BJ (cell line): ENCODE measurements around the gene PRKCE. TPM values are rescaled to one million over a fixed set of nuclear protein-coding genes. Genes with fewer than 3 reads are reported as not detected.

Experiments used
- CTCF ChIA-PET: fragments of 350-600 bp; formaldehyde crosslinking; extraction: SDS; loops from one replicate; lab custom pipeline; 2021; ENCODE audit warnings: antibody characterized with exemption, inconsistent platforms; lab: Yijun Ruan, JAX
- POLR2A ChIA-PET: fragments of 300-600 bp; sonication (Branson Sonifier 250); formaldehyde crosslinking; extraction: SDS; loops from one replicate; lab custom pipeline; 2021; ENCODE audit warnings: antibody characterized with exemption; lab: Charles Lee
- DNase-seq: peaks from one replicate; pipeline ENCODE4 v3.0.0-alpha.2; 2011; ENCODE audit warnings: low read depth
- H3K27me3 ChIP-seq: 2 replicates; pipeline ENCODE4 v1.6.0; 2011; ENCODE audit warnings: low read length; ENCODE audit not compliant: control insufficient read depth, insufficient read depth
- H3K36me3 ChIP-seq: 2 replicates; pipeline ENCODE4 v1.5.1; 2011; ENCODE audit warnings: low read length; ENCODE audit not compliant: control insufficient read depth, insufficient read depth
- H3K4me3 ChIP-seq: 2 replicates; pipeline ENCODE4 v1.5.1; 2011; ENCODE audit warnings: low read depth, mild to moderate bottlenecking, control low read depth, low read length
- polyA plus RNA-seq: library from polyadenylated mRNA; depleted of rRNA; stranded (reverse); fragments of >200 nt; gene quantifications from 2 replicates; pipeline ENCODE4 v1.2.3, GENCODE V29; 2011
- TF ChIP-seq, protein P1 (sequence below): IDR thresholded peaks from 2 replicates; pipeline ENCODE4 v1.5.1; 2011; ENCODE audit warnings: low read depth, mild to moderate bottlenecking, control low read depth, inconsistent platforms, low read length, moderate library complexity; ENCODE audit not compliant: insufficient read depth

The PRKCE gene
- polyA plus RNA-seq, 1 experiment, result 19.7 TPM

DNA sequence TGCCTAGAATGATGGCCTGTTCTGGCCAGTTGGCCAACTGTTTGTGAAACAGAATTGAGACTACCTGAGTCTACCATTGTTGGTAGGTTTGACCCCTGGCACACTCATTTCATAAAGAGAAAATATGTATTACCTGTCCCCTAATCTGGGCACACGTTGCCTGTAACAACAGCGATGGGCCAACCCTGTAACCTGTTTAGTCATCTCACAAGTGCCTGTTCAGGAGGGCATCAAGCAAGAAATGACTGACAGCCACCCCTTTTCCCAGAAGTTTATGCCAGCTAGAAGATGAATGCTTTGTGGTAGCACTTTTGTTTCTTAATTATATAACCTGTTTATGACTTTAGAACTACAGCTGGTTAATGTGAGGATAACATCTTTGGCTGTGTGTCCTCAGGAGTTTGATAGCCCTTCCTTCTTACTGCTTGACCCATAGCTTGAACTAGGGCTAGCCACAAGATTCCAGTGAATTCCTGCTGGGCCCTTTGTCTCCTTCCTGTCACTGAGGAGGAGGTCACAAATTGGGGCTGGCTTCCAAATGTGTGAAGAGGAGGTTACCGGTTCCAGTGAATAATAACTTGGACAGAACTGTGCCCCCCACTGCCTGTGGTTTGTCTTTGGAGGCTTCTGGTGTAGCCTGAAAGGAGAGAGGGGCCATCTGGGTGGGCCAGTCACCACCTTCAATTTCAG, 371.8 kb downstream of the PRKCE start:
- CTCF ChIA-PET, result interaction anchor here (0.8 kb wide), 1 partner anchor 10 kb away, joined by 3 read pairs; no protein-coding TSS in a partner anchor
- TF ChIP-seq, protein P1, sequence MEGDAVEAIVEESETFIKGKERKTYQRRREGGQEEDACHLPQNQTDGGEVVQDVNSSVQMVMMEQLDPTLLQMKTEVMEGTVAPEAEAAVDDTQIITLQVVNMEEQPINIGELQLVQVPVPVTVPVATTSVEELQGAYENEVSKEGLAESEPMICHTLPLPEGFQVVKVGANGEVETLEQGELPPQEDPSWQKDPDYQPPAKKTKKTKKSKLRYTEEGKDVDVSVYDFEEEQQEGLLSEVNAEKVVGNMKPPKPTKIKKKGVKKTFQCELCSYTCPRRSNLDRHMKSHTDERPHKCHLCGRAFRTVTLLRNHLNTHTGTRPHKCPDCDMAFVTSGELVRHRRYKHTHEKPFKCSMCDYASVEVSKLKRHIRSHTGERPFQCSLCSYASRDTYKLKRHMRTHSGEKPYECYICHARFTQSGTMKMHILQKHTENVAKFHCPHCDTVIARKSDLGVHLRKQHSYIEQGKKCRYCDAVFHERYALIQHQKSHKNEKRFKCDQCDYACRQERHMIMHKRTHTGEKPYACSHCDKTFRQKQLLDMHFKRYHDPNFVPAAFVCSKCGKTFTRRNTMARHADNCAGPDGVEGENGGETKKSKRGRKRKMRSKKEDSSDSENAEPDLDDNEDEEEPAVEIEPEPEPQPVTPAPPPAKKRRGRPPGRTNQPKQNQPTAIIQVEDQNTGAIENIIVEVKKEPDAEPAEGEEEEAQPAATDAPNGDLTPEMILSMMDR, result no peak
- POLR2A ChIA-PET, result no interaction called here
- no peak overlapping the region for H3K4me3 ChIP-seq
- no peak for DNase-seq
- H3K27me3 ChIP-seq, result no peaks in the 10 kb centered on the region
- no peaks in the 10 kb centered on the region for H3K36me3 ChIP-seq

GRCh38 chr2:46024146-46024779, 372.8 kb downstream of the PRKCE start:
- TF ChIP-seq, protein P1, result no peak
- CTCF ChIA-PET, result no interaction called here
- POLR2A ChIA-PET, result no interaction called here

GRCh38 chr2:46025081-46025480, 373.6 kb downstream of the PRKCE start:
- POLR2A ChIA-PET, result no interaction called here
- no peaks in the 10 kb centered on the region for H3K36me3 ChIP-seq
- H3K4me3 ChIP-seq, result no peak overlapping the region
- TF ChIP-seq, protein P1, result no peak
- CTCF ChIA-PET, result no interaction called here
- DNase-seq, result no peak
- no peaks in the 10 kb centered on the region for H3K27me3 ChIP-seq

More at GRCh38 chr2:46024146-46024779, 372.8 kb downstream of the PRKCE start:
- H3K27me3 ChIP-seq, result no peaks in the 10 kb centered on the region
- no peaks in the 10 kb centered on the region for H3K36me3 ChIP-seq
- no peak for DNase-seq
- H3K4me3 ChIP-seq, result no peak overlapping the region

GRCh38 chr2:46025676-46026075, 374.2 kb downstream of the PRKCE start:
- H3K27me3 ChIP-seq, result no peaks in the 10 kb centered on the region
- no peak for DNase-seq
- no peak overlapping the region for H3K4me3 ChIP-seq
- ChIA-PET POLR2A (no interaction called here), CTCF (interaction anchor here (0.6 to 1.5 kb wide), 2 partner anchors 11 to 551 kb away, joined by 3 read pairs; no protein-coding TSS in a partner anchor)
- no peaks in the 10 kb centered on the region for H3K36me3 ChIP-seq
- TF ChIP-seq, protein P1, result no peak

- POLR2A ChIA-PET, result no interaction called here
- TF ChIP-seq, protein P1, result no peak
Measured at GRCh38 chr2:46026431-46026830, 375.0 kb downstream of the PRKCE start.

More at GRCh38 chr2:46026431-46026830, 375.0 kb downstream of the PRKCE start:
- H3K36me3 ChIP-seq, result no peaks in the 10 kb centered on the region
- CTCF ChIA-PET, result interaction anchor here (0.6 to 1.5 kb wide), 2 partner anchors 10 to 551 kb away, joined by 3 read pairs; no protein-coding TSS in a partner anchor
- H3K4me3 ChIP-seq, result no peak overlapping the region
- no peaks in the 10 kb centered on the region for H3K27me3 ChIP-seq
- no peak for DNase-seq
